Measurements from ENCODE around the gene GFRA1. TPM values are rescaled to one million over a fixed set of nuclear protein-coding genes. Genes with fewer than 3 reads are reported as not detected.

Gene GFRA1
- total and polyA plus RNA-seq, 2 donors (not counting 1 experiment from before 2014, with no cell fraction given), result not detected

DNA sequence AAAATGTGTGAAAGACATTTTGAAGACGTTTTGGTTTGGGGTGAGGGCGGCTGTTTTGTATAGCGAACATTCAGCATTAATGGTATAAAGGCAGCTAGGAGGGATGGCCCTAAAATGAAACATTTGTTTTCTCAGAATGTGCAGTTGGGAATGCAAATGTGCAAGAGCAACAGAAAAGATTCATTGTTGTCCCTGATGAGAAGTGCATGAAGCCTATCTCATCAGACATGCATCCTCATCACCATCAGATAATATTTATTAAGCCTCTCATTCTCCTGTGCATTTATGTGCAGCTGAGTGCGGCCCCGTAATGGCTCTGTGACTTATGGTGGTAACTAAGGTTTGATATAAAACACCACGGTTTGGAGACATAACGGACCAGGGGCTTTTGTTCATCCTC is 199.5 kb downstream of the GFRA1 start:
- Mint-ChIP-seq H3K27me3 (no peaks in the 10 kb centered on the region), H3K4me3 (no peak overlapping the region), H3K27ac (no peak overlapping the region), H3K9me3 (ENCODE audit: insufficient read depth) (no peaks in the 10 kb centered on the region), H3K4me1 (no peaks in the 10 kb centered on the region)
- Histone ChIP-seq H3K9me3 (ENCODE audit: control extremely low read depth in 1 of 3, control insufficient read depth in 2 of 3, insufficient read depth in 1 of 3, low read length in 2 of 3) (peaks cover 0 to 3% (median 0%) of the 10 kb centered on the region in 3 donors), H4K20me1 (ENCODE audit: control insufficient read depth, insufficient read depth, low read length, poor library complexity, severe bottlenecking) (no peaks in the 10 kb centered on the region), H3K4me1 (ENCODE audit: control insufficient read depth in 2 of 2, insufficient read depth in 2 of 2, low read length in 2 of 2) (no peaks in the 10 kb centered on the region), H3K9ac (ENCODE audit: low read length) (no peak overlapping the region), H3K79me2 (ENCODE audit: control insufficient read depth, insufficient read depth, low read length) (no peaks in the 10 kb centered on the region), H3K36me3 (replicated peaks in 1 of 2; ENCODE audit: control extremely low read depth in 1 of 2, control insufficient read depth in 1 of 2, extremely low read depth in 1 of 2, insufficient read depth in 2 of 2, low read length in 1 of 2) (no peaks in the 10 kb centered on the region), H2AFZ (ENCODE audit: insufficient read depth, low read depth, low read length, poor library complexity, severe bottlenecking) (no peak overlapping the region), H3K27ac (ENCODE audit: low read length in 2 of 2) (no peak overlapping the region), H3K27me3 (replicated peaks in 1 of 4; ENCODE audit: control extremely low read depth in 1 of 4, control insufficient read depth in 3 of 4, insufficient read depth in 4 of 4, low read length in 3 of 4) (no peaks in the 10 kb centered on the region), H3K4me2 (replicated peaks; ENCODE audit: low read depth, low read length, poor library complexity, severe bottlenecking) (no peak overlapping the region), H3K4me3 (ENCODE audit: control extremely low read depth in 1 of 5, extremely low read depth in 1 of 5, insufficient read depth in 1 of 5, low read depth in 2 of 5, low read length in 4 of 5) (no peak overlapping the region)
- WGBS (ENCODE audit: insufficient coverage), result 94% methylated on average over 6 of the region's 7 CpGs
- TF ChIP-seq, protein P1, sequence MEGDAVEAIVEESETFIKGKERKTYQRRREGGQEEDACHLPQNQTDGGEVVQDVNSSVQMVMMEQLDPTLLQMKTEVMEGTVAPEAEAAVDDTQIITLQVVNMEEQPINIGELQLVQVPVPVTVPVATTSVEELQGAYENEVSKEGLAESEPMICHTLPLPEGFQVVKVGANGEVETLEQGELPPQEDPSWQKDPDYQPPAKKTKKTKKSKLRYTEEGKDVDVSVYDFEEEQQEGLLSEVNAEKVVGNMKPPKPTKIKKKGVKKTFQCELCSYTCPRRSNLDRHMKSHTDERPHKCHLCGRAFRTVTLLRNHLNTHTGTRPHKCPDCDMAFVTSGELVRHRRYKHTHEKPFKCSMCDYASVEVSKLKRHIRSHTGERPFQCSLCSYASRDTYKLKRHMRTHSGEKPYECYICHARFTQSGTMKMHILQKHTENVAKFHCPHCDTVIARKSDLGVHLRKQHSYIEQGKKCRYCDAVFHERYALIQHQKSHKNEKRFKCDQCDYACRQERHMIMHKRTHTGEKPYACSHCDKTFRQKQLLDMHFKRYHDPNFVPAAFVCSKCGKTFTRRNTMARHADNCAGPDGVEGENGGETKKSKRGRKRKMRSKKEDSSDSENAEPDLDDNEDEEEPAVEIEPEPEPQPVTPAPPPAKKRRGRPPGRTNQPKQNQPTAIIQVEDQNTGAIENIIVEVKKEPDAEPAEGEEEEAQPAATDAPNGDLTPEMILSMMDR (IDR thresholded peaks at IDR 0.05), result no peak
- no peak for TF ChIP-seq EZH2 (IDR thresholded peaks at IDR 0.05; ENCODE audit: borderline replicate concordance, insufficient read depth, low read depth, low read length, poor library complexity, severe bottlenecking)
- intact Hi-C loops (cut with micrococcal nuclease), result no loop called here
- DNase-seq (no peak), ATAC-seq (ENCODE audit: low read depth) (no peak)
- ChIA-PET POLR2A (no interaction called here), CTCF (no interaction called here)

DNA sequence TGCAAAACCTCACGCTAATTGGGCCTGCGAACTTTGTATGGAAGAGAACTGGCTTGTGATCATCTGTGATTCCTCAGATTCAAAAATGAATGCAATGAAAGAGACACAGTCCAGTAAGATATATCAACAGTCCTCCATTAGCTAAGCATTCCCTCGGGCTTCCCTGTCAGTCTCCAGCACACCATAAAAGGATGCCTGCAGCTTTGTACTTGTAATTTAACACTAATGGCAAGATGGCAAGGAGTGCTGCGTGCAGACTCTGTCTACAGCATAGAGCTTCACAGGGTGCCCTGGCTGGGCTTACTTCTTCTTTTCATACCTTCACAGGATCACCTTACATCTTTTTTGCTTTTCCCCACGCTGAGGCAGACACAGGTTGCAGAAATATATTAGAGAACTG is 200.0 kb downstream of the GFRA1 start:
- H3K9me3 Mint-ChIP-seq (ENCODE audit: insufficient read depth), result no peaks in the 10 kb centered on the region
- TF ChIP-seq, protein P1 (IDR thresholded peaks at IDR 0.05), result no peak
- no peak for TF ChIP-seq EZH2 (IDR thresholded peaks at IDR 0.05; ENCODE audit: borderline replicate concordance, insufficient read depth, low read depth, low read length, poor library complexity, severe bottlenecking)
- WGBS (ENCODE audit: insufficient coverage), result 97% methylated on average over 3 of the region's 5 CpGs
- CTCF ChIA-PET, result no interaction called here
- H3K27ac Mint-ChIP-seq, result no peak overlapping the region
- Histone ChIP-seq H3K27ac (ENCODE audit: low read length in 2 of 2) (no peak overlapping the region), H4K20me1 (ENCODE audit: control insufficient read depth, insufficient read depth, low read length, poor library complexity, severe bottlenecking) (no peaks in the 10 kb centered on the region), H3K4me1 (ENCODE audit: control insufficient read depth in 2 of 2, insufficient read depth in 2 of 2, low read length in 2 of 2) (no peaks in the 10 kb centered on the region), H3K27me3 (replicated peaks in 1 of 4; ENCODE audit: control extremely low read depth in 1 of 4, control insufficient read depth in 3 of 4, insufficient read depth in 4 of 4, low read length in 3 of 4) (no peaks in the 10 kb centered on the region), H3K36me3 (replicated peaks in 1 of 2; ENCODE audit: control extremely low read depth in 1 of 2, control insufficient read depth in 1 of 2, extremely low read depth in 1 of 2, insufficient read depth in 2 of 2, low read length in 1 of 2) (no peaks in the 10 kb centered on the region), H3K79me2 (ENCODE audit: control insufficient read depth, insufficient read depth, low read length) (no peaks in the 10 kb centered on the region), H3K4me3 (ENCODE audit: control extremely low read depth in 1 of 5, extremely low read depth in 1 of 5, insufficient read depth in 1 of 5, low read depth in 2 of 5, low read length in 4 of 5) (no peak overlapping the region), H3K9me3 (ENCODE audit: control extremely low read depth in 1 of 3, control insufficient read depth in 2 of 3, insufficient read depth in 1 of 3, low read length in 2 of 3) (no peaks in the 10 kb centered on the region), H3K4me2 (replicated peaks; ENCODE audit: low read depth, low read length, poor library complexity, severe bottlenecking) (no peak overlapping the region), H3K9ac (ENCODE audit: low read length) (no peak overlapping the region), H2AFZ (ENCODE audit: insufficient read depth, low read depth, low read length, poor library complexity, severe bottlenecking) (no peak overlapping the region)
- H3K27me3 Mint-ChIP-seq, result no peaks in the 10 kb centered on the region
- intact Hi-C loops (cut with micrococcal nuclease), result no loop called here
- POLR2A ChIA-PET, result no interaction called here
- ATAC-seq (ENCODE audit: low read depth) (no peak), DNase-seq (no peak)
- no peak overlapping the region for H3K4me3 Mint-ChIP-seq
- H3K4me1 Mint-ChIP-seq, result no peaks in the 10 kb centered on the region

All from B cell (primary cell).